ENCODE measurements around the gene KDR. TPM values are rescaled to one million over a fixed set of nuclear protein-coding genes. Genes with fewer than 3 reads are reported as not detected.

KDR gene
- total and polyA plus RNA-seq, 9 of the 15 experiments (the other 6 are each of a cell fraction or from before 2014, with no cell fraction given), result 0.13 TPM; not detected in 8

DNA sequence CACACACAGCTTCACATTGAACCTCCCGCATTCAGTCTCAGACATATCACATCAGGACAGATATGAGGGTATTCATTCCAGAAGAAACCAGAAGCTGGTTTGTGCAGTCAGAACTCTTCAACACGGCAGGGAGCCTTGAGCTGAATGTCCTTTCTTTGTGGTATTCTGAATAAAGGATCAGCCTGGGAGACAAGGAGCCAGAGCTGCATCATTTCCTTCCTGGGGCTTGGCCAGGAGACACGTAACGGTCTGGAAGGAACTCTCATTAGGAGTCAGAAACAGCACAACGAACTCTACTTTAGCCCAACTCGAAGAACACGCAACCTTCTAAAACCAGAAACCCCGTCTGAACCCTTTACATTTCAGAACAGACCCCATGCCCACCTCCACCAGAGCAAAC is 46.4 kb downstream of the KDR start:
- Histone ChIP-seq H3K79me2 (ENCODE audit: control insufficient read depth, insufficient read depth, low read length) (no peaks in the 10 kb centered on the region), H2AFZ (ENCODE audit: low read depth, low read length) (no peak overlapping the region), H3K4me2 (ENCODE audit: insufficient read depth, low read length) (no peak overlapping the region), H3K4me3 (no peak overlapping the region), H3K27me3 (ENCODE audit: control insufficient read depth in 2 of 2, insufficient read depth in 2 of 2, low read length in 2 of 2) (peaks cover 16 to 17% of the 10 kb centered on the region in 2 experiments), H3K9me3 (replicated peaks; ENCODE audit: control insufficient read depth, insufficient read depth, low read depth, low read length) (no peaks in the 10 kb centered on the region), H3K36me3 (ENCODE audit: control insufficient read depth, insufficient read depth, low read length) (no peaks in the 10 kb centered on the region), H4K20me1 (replicated peaks; ENCODE audit: control insufficient read depth, insufficient read depth, low read length) (no peaks in the 10 kb centered on the region), H3K9me1 (ENCODE audit: control insufficient read depth, insufficient read depth, low read length) (no peaks in the 10 kb centered on the region), H3K27ac (ENCODE audit: extremely low read depth, low read depth, low read length) (no peak overlapping the region), H3K4me1 (replicated peaks in 1 of 2; ENCODE audit: control insufficient read depth in 2 of 2, insufficient read depth in 2 of 2, low read length in 2 of 2) (no peaks in the 10 kb centered on the region), H3K9ac (ENCODE audit: insufficient read depth in 1 of 2, low read depth in 2 of 2, low read length in 2 of 2) (no peak overlapping the region)
- intact Hi-C loops (cut with micrococcal nuclease), result no loop called here
- BruUV-seq (replicated peaks), result no TSS peak
- CTCF ChIA-PET (ENCODE audit: low intra/inter-chr PET ratio), result no interaction called here
- TF ChIP-seq ARID4B (CRISPR knock-in tag; IDR thresholded peaks at IDR 0.05), result no peak
- TF ChIP-seq SIN3A (IDR thresholded peaks at IDR 0.05; ENCODE audit: borderline replicate concordance in 2 of 2, control insufficient read depth in 1 of 2, low read depth in 2 of 2, low read length in 2 of 2), result no peak
- TF ChIP-seq TFAM (CRISPR knock-in tag; conservative IDR thresholded peaks at IDR 0.05), result no peak
- POLR2A ChIA-PET, result no interaction called here
- FAIRE-seq, result no peak
- WGBS (ENCODE audit: insufficient coverage, low coverage, missing lambda C conversion rate), result 0% methylated on average over 8 of the region's 8 CpGs
- no peak for ATAC-seq
- in situ Hi-C loops (cut with MboI), result no loop called here
- DNase-seq (ENCODE audit: extremely low read depth in 1 of 4, low spot score in 3 of 4), result no peak
